Left hindlimb (tissue), 1 donor: ENCODE measurements around the gene CTNS.
"Not testable (repeated sequence)": the region's sequence is repeated elsewhere in the genome, so short reads cannot be mapped to it uniquely, and the experiment has no call there.

Experiments used
- DNase-seq: peaks from one replicate; pipeline ENCODE4 v3.0.0-alpha.2; 2018

CTNS gene

DNA sequence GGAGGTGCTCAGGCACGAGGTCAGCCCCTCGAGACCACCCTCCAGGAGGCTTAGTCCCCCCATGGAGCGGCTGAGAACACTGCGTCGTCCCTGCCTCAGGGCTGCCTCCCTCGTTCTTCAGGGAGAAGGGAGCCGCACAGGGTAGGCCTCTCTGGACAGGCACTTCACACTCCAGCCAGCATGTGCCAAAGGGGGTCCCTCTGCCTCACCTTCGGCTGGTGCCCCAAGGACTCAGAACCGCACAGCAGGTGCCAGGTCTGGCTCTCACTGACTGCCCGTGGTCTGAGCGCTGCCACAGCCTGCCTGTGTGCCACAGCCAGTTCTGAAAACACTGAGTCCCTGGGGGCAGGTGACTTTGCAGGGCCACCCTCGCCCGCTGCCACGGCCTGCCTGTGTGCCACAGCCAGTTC is 52.3 kb downstream of the CTNS start:
- DNase-seq, result no peak

DNA sequence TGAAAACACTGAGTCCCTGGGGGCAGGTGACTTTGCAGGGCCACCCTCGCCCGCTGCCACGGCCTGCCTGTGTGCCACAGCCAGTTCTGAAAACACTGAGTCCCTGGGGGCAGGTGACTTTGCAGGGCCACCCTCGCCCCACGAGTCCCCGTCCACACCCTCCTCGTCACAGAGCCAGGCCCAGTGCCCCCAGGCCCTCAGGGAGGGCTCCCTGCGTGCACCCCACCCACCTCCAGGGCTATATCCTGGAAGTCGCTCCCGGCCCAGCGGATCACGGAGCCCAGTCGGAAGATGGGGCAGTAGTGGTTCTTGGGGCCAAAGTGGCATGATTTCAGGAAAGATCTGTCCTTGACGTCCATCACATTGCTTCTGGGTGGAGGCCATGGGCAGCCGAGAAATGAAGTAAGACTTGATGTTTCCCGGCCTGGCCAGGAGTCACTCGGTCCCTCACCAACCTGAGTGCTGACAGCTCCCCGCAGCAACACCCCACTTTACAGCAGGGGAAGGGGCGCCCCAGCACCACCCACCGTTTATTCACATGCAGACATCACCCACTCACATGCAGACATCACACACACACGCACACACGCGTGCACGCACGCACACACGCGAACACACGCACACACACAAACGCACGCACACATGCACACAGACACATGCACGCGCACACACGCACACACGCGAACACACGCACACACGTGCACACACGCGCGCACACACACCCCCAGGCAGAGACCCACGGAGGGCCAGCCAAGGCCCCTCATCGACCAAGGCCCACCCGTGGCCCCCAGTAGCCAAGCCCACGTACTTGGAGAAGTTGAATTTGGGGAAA is 52.9 kb downstream of the CTNS start:
- no peak for DNase-seq

DNA sequence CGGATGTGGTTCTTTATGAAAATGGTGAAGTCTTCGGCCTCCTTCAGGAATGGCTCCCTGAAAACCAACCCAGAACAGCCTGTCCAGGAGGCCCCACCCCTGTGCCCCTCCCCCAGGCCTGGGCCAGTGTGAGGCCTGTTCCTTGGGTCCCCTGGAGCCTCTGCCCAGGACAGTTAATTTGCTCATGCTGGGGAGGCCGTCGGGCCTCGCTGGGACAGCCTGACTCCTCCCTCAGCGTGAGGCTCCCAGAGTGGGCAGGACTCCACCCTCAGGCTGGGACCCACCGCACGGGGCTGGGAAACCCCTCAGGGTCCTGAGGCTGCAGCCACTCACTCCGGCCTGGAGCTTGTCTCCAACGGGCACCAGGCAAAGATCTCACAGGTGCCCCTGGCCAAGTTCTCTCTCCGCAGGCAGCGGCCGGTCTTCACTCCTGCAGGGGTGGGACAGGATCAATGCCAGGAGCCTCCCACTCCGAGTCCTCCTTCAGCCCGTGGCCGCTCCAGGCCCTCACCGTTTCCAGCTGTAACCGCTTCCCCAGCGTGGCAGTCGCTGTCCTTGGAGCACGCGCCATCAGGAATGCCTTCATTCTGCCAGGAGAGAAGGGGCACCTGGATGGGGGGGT is 53.6 kb downstream of the CTNS start:
- DNase-seq, result no peak

DNA sequence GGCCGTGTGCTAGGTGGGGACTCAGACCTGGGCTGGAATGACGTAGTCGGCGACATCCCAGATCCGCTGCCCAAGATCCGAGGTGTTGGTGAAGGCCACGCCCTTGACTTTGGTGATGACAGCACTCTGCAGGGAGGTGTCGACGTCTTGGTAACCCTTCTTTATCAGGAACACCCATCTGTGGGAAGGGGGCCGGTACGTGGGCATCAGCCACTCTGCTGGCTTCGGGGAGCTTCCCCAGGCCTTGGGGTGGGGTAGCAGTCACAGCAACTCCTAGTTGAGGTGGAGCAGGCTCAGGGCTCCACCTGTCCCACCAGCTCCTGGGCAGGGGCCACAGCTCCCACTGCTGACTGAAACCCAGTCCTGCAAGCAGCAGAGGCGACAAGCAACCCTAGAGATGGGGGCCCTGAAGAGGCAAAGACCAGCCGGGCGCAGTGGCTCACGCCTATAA is 55.1 kb downstream of the CTNS start:
- no peak for DNase-seq

DNA sequence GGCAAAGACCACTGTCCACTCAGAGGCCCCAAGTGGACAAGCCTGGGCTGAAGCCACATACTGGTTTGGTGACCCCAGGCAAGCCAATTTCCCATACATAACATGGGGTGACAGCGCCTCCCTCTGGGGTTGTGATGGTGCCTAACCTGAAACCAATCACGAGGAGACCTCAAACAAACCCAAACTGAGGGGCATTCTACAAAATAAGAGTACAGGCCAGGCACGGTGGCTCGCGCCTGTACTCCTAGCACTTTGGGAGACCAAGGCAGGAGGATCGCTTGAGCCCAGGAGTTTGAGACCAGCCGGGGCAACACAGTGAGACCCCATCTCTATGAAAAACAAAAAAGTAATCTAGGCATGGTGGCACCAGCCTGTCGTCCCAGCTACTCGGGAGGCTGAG is 55.8 kb downstream of the CTNS start:
- no peak for DNase-seq

DNA sequence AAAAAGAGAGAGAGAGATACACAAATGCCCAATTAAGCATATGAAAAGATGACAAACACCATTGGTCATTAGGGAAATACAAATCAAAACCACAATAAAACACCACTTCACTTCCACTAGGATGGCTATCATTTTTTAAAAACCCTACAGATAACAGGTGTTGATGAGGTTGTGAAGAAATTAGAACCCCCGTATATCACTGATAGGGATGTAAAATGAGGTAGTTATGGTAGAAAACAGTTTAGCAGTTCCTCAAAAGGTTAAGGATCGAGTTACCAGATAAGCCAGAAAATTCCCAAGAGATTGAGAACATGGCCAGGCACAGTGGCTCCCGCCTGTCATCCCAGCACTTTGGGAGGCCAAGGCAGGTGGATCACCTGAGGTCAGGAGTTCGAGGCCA is 56.6 kb downstream of the CTNS start:
- no peak for DNase-seq

DNA sequence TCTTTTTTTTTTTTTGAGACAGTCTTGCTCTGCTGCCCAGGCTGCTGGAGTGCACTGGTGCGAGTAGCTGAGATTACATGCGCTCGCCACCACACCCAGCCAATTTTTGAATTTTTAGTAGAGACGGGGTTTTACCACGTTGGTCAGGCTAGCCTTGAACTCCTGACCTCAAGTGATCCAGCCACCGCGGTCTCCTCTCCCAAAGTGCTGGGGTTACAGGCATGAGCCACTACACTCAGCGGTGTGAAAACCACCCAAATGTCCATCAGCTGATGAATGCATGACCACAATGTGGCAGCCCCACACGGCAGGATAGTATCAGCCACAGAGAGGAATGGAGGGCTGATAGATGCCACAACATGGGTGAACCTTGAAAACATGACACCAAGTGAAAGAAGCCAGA is 57.3 kb downstream of the CTNS start:
- no peak for DNase-seq

DNA sequence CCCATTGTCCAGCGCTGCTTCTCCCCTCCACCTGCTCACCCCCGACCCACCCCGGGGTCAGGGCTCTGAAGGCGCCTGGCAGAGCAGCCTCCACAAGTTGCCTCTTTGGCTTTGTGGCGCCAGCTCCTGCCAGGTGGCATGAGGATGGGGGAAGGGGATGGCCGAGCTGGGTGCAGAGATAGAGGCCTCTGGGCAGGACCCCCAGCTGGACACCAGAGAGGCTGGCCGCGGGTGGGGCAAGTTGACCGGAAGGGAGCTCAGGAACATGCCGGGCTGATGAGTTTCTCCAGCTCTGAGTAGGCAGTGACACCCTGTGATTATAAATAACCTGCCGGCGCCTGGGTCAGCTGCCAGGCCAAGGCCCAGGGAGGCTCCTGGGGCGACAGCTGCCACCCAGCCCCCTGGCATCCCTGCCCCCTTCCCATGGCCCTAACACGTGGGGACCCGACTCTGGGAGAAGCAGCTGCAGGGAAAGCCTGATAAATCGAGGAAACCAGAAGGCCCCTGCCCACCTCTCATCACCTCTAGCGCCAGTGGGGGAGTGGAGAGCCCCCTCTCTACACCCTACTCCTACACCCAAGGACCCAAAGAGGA is 58.7 kb downstream of the CTNS start:
- DNase-seq, result no peak

DNA sequence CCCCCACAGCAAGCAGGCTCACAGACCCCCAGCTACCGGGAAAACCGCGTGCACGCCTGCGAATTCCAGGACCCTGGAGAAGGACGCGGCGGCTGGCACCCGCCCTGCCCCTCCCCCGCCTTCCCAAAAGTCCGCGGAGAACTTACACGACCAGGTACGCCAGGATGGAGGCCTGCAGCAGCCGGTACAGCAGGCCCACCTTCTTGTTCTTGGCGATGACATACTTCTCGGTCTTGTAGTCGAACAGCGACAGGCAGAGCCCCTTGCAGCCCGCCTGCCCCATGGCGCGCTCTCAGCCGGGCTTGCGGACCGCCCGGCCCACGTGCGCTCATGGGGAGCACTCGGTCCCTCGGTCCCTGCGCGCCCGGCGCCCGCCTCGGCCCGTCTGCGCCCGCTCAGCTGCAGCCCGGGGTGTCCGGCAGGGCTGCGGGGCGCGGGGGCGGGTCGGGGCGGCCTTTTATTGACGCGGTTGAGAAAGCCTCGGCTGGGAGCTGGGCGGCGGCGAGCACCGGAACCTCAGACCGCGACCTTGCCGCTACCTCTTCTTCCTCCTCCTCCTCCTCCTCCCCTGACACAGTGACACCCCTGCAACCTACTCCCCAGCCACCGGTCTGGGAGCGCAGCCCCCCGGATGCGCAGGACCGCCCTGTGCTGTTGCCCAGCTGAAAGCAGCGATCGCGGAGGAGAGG is 59.3 kb downstream of the CTNS start, which contains the start of gene P2RX5:
P2RX5 (minus strand) TSS at position 433 of the 689 bp plus-strand sequence; CDS start at position 283, 150 bp downstream.
- no peak for DNase-seq

DNA sequence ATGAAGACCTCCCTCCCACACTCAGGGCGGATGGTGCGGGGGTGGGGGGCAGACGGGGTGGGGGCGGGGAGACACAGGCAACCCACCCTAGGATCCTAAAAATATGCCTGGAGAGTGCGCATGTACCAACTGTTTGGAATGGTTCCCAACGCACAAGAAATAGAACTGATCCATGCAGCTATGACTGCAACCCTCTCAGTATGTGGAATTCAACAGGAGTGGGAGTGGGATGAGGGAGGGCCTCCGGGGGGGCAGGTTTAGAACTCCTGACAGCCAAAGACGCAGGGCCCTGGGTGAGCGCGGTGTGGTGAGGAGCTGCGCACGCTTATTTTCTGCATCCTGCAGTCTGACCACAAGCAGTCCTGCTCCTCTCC is 60.5 kb downstream of the CTNS start:
- DNase-seq, result no peak

DNA sequence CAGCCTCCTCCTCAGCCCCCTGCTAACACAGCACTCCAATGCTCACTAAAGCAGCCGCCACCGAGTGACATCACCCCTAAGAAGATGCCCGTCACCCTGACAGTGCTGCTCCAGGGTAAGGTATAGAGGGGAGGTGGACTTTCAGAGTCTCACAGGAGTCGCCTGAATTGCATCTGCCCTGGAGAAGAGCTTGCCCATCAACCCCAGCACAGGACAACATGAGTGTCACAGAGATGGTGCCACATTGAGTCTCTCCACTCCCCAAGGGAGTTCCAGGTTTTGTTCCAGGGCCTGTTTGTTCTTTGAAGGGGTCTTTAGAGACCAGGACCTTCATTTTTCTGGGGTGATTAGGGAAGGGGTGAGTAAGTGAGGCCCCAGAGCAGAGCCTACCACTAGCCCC is 61.6 kb downstream of the CTNS start:
- no peak for DNase-seq

DNA sequence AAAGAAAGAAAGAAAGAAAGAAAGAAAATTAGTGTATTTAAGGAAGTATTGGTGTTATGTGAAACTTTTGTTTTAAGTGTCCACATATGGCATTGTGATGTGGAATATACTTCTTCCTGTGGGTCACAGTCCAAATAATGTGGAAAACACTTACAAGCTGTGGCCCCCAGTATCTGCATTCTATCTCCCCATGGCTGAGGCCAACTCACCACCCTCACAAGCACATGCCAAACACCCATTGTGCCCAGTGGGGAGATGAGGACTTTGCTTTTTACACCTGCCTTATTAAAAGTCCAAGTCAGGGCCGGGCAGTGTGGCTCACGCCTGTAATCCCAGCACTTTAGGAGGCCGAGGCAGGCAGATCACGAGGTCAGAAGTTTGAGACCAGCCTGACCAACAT is 63.4 kb downstream of the CTNS start:
- no peak for DNase-seq

DNA sequence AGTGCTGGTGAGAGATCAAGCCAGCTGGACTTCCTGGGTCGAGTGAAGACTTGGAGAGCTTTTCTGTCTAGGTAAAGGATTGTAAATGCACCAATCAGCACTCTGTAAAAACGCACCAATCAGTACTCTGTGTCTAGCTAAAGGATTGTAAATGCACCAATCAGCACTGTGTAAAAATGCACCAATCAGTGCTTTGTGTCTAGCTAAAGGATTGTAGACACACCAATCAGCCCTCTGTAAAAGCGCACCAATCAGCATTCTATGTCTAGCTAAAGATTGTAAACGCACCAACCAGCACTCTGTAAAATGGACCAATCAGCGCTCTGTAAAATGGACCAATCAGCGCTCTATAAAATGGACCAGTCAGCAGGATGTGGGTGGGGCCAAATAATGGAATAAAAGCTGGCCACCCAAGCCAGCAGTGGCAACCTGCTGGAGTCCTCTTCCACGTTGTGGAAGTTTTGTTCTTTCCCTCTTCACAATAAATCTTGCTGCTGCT is 65.5 kb downstream of the CTNS start:
- DNase-seq, result not testable (repeated sequence)

DNA sequence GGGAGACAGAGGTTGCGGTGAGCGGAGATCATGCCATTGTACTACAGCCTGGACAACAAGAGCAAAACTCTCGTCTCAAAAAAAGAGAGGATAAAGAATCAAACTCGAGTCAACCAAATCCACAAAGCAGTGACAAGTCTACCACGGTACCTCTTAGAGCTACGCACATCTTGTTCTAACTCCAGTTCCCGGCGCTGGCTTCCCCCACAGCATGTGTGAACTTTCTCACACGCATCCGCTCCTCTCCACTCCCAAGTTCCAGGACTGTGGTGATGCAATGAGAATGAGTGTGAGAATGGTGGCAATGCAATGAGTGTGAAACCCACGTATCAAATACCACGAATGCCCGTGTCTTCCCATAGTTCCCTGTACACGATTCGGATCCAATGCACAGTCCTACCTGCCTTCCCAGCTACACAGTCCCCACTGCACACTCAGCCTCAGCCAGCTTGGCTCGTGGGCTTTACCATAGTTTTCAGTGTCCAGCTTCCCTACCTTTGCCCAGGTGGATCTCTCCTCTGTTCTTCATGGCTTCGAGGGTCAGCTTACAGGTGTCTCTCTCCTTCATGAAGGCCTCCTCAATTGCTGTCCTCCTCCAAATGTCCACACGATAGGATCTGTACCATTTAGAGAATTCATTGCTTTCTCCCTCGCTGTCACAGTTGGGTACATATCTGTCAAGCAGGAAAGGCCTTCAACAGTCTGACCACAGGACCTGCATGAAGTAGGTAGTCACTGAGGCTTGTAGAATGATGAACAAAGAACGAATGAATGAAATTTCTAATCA is 68.6 kb downstream of the CTNS start:
- no peak for DNase-seq

DNA sequence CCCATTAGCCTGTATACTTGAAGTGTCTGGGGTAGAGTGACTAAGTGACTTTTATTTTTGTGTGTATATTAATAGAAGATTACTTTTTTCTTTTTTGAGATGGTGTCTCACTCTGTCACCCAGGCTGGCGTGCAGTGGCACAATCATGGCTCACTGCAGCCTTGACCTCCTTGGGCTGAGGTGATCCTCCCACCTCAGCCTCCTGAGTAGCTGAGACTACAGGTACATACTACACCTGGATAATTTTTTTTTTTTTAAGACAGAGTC is 69.1 kb downstream of the CTNS start:
- not testable (repeated sequence) for DNase-seq

DNA sequence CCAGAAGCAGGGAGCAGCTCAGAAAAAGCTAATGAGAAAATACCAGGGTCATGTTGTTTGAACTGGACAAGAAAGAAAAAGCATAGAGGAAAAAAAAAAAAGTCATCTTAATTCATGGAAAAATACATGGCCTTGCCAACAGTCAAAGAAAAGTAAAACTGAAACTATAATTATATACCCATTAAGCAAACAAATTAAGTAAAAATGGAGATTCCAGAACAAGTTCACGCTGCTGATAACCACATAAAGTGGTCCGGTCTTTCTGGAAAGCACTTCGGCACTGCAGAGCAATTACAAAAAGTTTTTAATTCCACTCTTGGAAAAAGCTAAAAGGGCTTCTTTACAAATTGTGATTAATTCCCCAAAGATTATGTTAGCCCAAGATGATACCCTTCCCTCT is 71.8 kb downstream of the CTNS start:
- DNase-seq, result no peak

DNA sequence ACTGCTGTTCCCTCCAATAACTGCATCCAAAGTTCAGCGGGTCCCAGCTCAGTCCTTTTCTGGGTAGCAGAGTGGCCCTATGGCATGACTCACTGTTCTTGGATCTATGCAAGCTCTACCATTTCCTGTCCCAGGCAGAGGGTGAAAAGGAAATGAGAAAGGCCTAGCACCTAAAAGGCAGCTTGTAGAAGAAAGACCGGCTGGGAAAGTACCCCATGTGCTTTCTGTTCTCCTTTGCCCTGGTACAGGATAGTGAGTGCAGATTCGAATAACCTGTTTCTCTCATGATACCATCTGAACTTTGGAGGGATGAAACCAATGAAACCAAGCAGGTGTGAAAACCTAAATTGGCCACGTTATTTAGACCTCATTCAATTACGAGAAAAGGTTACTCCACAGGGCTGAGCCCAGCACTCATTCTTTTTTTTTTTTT is 74.4 kb downstream of the CTNS start:
- no peak for DNase-seq
